GM18508 (cell line): ENCODE data around the gene SHFL.

ENCODE experiments used
- ATAC-seq: cut with Tn5 transposase; IDR thresholded peaks from one replicate; pipeline ENCODE4 v1.9.1; 2021; ENCODE audit warnings: moderate number of reproducible peaks; ENCODE audit not compliant: insufficient read depth, unreplicated experiment

SHFL gene

DNA sequence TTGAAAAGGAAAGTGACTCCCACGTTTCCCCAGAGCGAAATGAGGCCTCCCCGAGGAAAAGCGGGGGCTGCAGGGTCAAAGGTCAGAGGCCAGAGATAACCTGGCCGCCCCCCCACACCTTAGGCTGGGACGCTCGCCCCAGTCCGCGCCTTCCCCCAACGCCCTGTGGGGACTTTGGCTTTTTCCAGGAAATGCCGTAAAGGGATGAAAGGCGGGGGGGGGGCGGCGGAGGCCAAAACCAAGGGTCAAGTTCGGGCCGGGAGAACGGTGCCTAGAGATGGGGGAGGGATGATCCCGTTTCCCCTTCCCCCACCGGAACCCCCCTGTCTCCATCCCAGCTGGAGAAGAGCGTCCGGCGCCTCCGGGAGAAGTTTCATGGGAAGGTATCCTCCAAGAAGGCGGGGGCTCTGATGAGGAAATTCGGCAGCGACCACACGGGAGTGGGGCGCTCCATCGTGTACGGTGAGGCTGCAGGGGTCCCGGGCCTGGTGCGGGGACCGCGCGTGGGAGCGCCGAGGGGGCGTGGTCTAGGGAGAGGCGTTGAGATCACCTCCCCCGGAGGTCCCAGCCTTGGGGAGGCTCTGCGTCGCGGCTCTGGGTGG lies 575 bp downstream of the SHFL start:
- ATAC-seq = no peak

DNA sequence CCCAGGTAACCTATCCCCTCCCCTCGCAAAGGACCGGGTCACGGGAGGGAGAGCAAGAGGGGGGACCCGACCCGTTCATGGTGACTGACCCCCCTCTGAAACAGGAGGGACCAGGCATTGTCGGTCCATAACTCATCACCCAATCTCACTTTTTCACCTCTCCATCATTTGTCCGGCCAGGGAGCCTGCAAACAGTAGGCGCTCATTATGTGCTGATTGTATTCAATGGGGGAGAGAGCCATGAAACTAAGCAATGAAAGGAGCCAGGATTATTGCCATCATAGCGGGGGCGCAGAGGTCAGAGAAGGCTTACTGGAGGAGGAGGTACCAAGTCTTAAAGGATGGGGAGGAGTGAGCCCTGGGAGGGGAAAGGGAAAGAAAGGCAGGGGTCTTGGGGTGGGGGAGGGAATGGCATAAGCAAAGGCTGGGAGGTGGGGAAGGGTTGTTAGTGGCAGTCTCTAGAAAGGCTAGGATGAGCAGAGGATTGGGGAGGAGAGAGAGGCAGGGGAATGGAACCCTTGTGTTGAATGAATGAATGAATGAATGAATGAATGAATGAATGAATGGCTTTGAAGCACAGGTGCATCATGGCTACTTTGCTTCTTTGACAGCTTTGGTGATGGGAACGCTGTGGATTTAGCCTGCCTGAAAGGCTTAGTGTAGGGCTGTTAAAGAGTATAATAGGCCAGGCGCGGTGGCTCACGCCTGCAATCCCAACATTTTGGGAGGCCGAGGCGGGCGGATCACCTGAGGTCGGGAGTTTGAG lies 1.4 kb downstream of the SHFL start:
- ATAC-seq = no peak

DNA sequence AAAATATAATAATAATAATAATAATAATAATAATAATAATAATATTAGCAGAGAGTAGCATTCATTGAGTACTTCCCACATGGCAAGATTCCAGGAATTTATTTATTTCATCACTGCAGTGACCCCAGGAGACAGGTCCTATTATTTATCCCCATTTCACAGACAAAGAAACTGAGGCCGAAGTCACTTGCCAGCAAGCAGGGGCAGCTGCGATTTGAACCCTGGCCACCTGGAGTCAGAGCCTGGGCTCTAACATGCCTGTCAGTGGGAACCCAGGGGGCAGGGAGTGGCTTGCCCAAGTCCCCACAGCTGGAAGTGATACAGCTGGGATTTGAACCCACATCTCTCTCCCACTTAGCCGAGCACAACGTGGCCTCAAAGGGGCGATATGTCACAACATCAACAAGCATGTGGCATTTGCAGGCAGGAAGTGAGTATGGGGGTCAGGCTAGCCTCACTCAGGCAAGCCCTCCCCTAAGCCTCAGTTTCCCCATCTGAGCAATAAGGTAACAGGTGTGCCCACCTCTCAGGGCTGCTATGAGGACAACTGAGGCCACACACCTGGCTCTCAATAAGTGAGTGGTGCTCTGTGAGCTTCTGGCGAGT lies 2.9 kb downstream of the SHFL start:
- no peak for ATAC-seq

DNA sequence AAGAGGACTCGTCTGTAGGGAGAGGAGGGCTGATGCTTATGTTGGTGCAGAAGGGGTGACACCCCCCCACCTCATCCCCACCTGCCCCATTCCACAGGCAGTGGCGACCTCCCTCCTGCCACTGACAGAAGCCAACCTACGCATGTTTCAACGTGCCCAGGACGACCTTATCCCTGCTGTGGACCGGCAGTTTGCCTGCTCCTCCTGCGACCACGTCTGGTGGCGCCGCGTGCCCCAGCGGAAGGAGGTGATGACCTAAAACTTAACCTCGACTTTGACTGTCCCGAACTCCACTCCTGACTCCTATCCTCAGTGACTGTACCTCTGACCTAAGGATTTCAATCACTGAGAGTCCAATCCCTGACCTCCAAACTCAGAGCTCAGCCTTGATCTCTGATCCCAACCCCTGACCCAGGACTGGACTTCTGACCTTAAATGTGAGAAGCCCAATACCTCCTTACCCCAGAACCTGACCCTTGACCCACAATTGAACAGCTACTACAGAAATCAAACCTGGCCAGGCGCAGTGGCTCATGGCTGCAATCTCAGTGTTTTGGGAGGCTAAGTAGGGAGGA lies 3.8 kb downstream of the SHFL start:
- ATAC-seq = no peak

DNA sequence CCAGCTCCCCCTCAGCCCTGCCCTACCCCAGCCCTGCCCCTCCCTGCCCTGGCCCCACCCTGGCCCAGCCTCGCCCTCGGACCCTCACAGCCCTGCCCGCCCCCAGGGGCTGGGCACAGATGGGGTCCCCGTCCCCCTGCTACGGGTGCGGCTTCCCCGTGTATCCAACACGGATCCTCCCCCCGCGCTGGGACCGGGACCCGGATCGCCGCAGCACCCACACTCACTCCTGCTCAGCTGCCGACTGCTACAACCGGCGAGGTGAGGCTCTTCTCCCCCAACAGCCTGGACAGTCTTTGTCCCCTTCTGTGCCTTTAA lies 5.2 kb downstream of the SHFL start:
- ATAC-seq = no peak

DNA sequence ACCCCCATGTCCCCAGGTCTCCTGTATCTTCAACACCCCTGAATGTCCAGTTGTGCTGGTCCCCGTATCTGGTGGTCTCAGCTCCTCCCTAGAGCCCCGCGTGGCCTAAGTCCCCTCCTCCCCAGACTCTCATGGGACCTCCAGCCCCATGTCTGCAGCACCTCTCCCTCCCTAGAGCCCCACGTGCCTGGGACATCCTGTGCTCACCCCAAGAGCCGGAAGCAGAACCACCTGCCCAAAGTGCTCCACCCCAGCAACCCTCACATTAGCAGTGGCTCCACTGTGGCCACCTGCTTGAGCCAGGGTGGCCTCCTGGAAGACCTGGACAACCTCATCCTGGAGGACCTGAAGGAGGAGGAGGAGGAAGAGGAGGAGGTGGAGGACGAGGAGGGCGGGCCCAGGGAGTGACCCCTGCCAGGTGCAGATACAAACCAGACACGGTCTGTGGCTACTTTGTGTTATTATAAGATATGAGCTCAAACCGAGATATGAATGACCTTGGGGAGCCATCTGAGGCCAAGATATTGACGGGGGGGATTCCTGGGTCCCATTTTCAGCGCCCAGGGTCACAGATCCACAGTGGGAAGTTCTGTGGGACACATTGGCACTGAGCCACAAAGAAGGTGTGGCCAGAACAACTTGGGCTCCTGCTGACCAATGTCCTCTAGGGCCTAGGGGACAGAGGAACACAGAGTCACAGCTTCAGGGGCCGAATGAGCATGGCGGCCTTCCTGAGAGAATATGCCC lies 6.0 kb downstream of the SHFL start:
- ATAC-seq = no peak

DNA sequence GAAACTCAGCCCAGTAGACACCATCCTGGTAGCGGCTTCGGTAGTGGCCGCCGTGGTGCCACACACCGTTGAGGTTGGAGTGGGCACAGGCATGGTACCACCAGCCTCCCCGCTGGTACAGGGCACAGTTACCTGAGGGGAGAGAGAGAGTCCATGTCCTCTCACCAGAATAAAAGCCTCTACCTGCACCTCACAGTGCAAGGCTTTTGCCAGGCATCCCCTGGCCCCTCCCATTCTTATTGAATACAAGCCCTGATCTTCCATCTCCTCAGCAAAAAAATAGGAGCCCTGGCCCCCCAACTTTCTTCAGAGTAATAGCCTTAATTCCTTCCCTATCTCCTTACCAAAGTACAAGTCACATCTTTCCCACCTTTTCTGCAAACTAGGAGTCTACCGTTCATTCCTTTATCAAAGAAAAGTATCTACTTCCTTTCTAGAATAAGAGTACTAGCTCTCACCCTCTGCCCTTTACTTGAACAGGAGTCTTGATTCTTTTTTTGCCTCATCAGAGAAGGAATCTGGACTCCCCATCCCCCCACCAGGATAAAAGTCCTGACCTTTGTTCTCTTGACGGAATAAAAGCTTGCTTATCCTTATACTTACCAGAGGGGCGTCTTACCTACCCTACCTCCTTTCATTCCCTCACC lies 6.7 kb downstream of the SHFL start:
- ATAC-seq = no peak

DNA sequence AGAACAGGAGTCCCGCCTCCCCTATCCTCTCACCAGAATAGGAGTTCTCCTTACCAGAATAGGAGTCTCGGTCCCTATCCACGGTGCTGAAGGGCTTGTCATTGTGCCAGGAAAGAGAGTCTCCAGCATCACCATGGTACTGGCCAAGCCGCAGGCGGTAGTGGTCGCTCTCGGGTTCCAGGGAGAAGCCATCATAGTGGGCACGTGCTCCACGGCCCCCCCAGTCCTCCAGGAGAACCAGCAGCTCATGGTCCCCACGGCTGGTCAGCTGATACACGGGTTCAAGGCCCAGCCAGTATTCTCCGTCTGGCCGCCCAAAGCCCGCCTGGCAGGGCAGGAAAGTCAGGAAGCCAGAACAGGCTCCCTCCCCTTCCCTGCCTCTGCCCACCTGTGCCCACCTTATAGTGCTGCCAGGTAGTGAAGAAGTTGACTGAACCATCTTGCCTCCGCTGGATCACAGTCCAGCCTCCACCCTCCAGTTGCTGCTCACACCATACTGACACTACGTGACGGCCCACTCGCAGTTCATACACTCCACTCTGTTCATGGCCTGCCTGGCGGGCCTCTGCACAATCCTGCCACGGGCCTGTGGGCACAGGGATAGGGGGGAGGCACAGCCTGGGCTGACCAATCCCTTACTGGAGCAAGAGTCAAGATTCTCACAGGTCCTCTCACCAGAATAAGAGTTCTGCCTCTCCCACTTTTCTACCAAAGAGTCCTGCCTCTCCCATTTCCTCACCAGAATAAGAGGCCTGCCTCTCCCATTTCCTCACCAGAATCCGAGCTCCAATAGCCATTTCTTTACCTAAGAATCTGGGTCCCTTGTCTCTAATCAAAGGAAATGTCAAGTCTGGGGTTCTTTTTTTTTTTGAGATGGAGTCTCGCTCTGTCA lies 7.4 kb downstream of the SHFL start:
- no peak for ATAC-seq

DNA sequence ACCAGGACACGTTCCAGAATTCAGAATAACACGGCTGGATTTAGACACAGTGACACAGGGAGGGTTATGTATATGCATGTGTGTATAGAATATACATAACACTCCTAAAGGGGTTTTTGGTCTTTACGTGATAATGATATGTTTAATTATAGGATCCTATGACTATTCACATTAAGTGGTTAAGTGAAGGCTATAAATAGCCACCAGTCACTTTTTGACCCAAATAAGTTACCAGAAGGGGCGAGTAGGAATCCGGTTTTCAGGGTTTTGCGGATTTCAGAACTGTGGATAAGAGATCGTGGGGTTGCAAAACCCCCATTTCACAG lies 9.5 kb downstream of the SHFL start:
- ATAC-seq = no peak

DNA sequence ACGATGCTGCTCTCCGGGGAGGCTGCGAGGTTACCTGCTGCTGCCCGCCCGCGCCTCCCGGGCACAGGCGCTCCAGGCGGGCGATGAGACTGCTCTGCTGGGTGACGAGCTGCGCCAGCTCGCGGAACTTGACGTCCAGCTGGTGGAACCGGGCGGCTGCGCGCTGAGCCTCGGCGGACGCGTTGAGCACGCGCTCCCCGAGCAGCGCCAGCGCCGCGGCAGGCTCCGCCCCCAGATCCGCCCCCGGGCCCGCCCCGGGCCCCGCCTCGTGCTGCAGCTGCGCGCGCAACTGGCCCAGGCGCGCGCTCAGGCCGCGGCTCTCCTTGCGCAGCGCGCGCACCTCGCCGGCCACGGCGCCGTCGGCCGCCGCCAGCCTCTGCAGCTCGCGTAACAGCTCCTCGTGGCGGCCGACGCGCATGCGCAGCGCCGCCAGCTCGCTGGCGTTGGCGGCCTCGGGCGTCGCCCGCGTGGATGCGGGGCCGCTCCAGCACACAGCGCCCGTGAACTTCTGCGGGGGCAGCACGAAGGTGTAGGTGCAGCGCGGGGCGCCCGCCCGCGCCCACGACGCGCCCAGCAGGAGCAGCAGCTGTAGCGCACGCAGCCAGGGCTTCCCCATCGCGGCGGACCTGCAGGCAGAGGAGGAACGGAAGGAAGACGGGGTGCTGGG lies 10.0 kb downstream of the SHFL start:
- ATAC-seq = no peak

DNA sequence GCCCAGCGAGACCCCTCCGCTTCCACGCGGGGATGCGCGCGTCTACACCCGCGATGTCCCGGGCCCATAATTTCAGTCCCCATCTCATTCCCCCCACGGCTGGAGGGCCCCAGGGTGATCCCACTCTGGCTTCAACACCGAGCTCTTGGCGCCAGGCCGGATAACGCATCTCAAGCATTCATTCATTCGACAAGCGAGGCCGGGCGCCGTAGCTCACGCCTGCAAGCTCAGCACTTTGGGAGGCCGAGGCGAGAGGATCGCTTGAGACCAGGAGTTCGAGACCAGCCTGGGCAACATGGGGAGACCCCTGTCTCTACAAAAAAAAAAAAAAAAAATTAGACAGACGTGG lies 10.5 kb downstream of the SHFL start:
- no peak for ATAC-seq

DNA sequence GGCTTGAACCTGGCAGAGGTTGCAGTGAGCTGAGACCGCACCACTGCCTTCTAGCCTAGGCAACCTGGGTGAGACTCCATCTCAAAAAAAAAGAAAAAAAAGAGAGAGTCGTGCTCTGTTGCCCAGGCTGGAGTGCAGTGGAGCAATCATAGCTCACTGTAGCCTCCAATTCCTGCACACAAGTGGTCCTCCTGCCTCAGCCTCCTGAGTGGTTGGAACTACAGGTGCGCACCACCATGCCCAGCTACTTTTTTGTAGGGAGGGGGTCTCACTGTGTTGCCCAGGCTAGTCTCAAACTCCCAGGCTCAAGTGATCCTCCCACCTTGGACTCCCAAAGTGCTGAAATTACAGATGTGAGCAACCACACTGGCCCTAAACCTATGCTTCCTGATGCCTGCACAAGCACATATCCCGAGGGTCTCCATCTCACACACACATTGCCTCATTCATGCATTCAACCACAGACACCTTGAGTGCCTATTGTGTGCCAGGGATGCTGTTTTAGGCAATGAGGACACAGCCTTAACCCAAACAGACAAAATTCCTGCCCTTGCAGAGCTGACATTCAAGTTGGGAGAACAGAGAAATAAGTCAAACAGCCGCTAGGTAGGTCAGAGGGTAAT lies 14.2 kb downstream of the SHFL start:
- ATAC-seq = no peak

DNA sequence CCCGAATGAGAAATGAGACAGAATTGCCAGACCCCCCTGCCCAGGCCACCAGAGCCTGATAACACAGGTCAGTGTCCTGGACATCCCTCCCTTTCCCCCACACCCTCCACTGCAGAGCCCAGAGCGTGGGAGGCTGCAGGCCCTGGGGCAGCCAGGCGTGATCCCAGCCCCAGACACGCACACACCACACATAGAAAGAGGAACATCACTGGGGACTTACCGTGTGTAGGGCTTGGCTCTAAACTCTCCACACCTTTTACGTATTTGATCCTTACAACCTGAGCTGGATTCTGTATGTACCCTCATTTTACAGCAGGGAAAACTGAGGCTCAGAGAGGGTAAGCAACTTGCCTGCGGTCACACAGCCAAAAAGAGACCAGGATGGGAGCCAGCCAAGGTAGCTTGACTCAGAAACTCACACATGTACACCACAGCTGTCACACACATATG lies 16.7 kb downstream of the SHFL start:
- no peak for ATAC-seq

DNA sequence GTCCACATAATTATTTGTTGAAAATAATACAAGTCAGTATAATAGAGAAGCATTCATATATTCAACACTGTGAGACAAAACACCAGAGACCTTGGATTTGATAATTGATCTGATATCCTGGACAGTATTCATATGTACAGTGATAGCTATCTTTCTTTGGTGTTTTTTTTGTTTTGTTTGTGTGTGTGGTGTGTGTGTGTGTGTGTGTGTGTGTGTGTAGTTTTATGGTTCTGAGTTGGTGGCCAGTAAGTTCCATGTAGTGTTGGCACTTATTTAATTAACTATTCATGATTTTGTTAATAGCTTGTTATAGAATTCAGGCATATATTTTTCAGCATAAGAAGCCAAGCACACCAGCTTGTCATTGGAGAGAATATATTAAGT lies 18.0 kb downstream of the SHFL start:
- no peak for ATAC-seq

DNA sequence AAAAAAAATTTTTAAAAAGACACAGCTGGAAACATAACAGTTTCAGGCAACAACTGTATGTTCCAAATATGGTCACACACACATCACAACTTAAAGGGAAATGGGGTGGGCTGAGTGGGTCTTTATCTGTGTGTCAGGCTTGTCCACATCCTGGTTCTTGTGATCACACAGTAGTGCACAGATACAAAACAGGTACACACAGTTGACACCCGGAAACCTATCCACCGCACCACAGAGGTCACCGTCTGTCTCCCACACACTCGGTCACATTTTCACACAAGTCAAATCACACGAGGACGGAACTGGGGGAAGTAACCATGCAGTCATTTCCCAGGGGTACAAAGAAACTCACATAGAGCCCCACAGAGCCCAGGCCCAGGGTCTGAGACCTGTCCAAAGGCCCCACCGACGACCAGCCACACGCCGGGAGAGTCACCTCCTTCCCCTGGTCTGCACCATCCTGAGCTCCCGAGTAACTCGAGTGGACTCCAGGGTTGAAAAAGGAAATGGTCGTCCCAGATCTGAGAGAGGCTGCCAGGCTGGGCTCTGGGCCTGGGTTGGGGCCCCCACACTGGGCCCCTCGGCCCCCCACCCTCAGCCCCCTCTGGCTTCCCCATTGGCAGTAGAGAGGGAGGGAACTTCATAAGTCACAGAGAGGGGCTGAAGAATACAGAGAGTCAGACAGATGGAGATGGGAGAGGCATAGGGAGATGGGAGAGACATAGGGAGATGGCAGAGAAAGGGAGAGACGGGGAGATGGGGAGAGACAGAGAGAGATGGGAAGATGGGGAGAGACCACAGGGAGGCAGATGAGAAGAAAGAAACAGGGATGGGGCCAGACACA lies 18.8 kb downstream of the SHFL start:
- no peak for ATAC-seq

DNA sequence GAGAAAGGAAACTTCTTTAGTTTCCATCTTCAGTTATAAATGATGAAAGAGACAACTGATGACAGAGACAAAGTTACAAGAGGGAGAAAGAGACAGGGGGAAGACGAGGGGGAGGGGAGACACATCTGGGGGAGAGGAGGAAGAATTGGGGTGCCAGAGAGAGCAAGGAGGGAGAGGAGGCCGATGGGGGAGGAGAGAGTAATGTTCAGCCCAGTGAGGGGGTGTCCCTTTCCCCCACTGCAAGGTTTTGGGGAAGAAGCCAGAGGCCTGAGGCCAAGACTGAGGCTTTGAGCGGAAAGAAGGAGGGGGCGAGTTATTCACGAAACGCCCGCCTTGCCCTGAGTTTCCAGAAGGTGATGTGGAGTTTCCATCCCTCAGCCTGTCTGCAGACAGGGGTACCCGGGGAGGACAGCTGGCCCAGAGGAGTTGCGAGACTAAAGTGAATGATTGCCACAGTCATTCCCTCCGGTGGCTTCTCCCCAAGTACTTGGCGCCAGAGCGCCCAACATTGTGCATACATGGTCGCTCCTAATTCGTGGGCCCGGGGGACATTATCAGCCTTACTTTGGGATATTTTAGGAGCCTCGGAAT lies 19.5 kb downstream of the SHFL start:
- ATAC-seq = no peak

DNA sequence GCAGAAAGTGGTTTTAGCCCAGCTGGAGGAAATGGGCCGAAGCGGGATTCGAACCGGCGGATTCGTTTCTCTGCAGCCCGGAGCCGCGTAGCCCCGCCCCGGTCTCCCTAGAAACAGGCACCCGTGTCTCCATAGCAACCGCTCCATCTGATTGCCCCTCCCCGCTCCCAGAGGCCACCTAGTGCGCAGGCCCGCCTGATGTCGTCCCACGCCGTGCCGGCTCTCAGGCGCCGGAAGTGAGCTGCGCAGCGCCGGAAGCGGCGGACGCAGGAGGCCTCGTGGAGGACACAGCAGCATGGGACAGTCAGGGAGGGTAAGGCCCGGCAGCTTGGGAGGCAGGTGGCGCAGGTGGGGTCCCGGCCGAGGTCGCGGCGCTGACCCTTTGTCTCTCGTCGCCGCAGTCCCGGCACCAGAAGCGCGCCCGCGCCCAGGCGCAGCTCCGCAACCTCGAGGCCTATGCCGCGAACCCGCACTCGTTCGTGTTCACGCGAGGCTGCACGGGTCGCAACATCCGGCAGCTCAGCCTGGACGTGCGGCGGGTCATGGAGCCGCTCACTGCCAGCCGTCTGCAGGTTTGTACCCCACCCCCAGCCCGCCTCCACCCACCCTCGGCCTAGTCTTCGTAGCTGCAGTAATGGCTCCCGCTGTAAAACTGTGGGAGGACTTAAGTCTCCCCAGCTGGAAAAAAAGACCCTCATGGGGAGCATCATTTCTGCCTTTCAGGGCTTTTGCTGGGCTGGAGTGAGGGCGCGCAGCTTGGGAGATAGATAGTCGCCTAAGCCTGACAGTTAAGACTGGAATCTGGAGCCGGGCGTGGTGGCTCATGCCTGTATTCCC lies 20.2 kb downstream of the SHFL start, which contains the start of gene PPAN:
PPAN (plus strand) TSS at position 263 of the 837 bp plus-strand sequence; CDS start at position 296, 33 bp downstream.
- ATAC-seq = no peak
